NCI-H82 (cell line): Measurements from ENCODE around the gene GPR132.
"Not testable (repeated sequence)": the region's sequence is repeated elsewhere in the genome, so short reads cannot be mapped to it uniquely, and the experiment has no call there.

Source experiments
- DNase-seq: peaks from one replicate; lab custom pipeline; 2025; lab: John Stamatoyannopoulos, UW

GPR132 gene

DNA sequence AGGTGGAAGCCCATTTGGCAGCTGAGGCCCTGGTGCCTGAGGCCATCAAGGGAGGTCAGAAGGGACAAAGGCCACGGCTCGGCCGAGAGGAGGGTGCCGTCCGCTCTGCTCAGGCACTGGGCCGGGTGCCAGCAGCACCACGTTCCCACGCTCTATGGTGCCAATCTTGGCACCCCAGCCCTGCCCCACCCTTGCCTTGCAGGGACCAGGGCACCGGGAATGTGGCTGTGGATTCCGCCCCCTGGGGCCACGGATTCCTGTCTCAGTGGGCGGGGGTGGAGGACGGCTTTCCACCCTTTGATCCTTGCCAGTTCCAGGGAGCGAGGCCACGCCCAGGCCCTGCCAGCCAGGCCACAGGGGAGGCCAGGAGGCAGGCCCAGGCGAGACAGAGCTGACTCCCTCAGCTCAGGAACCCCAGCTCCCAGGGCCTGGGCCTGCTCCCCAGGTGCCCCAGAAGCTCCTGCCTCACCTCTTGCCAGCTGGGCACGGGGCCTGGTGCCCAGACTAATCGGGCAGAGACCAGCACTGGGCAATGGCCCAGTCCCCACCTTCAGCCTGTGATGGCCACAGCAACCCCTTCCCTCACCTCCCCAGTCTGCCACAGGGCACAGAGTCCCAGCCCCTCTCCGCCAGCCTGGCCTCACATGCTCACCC is 26.4 kb upstream of the GPR132 start:
- DNase-seq, result no peak

GRCh38 chr14:105091054-105091516 is 25.9 kb upstream of the GPR132 start:
- no peak for DNase-seq

GRCh38 chr14:105090493-105091053 is 25.3 kb upstream of the GPR132 start:
- peak; percentile 88 for DNase-seq

DNA sequence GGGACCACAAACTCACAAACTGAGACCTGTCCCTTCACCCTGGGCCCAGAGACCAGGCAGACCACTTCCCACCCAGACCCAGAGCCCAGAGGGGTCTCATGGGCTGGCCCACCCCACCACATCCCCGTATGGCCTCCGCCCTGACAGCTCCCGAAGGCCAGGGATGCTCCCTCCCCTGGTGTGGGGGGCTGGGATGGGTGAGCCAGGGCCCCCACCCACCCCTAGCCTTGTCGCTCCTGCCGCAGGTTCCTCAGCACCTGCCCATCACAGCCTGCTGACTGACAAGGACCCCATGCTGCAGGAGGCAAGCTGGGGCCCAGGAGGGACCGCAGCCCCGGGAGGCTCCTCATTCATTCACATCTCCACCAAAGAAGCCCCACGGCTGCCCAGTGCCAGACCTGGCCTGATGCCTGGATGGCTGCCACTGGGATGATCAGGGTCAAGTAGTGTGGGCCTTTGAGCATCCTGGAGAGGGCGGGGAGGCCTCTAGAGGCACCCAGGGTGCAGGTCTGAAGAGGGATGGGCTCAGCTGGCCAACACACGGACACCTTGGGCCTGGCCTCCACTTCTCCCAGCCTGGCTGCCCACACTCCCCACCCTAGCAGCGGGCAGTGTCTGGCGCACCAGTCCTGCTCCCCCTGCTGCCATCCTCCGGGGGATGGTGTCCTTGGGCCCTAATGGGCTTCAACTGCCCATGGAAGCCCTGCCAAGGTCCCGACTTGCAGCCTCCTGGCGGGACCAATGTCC is 24.7 kb upstream of the GPR132 start:
- DNase-seq, result no peak

- no peak for DNase-seq
These were observed 23.8 kb upstream of the GPR132 start for GRCh38 chr14:105088812-105089745.

- peak; percentile 14 for DNase-seq
These were observed 23.0 kb upstream of the GPR132 start for GRCh38 chr14:105087963-105088811.

DNA sequence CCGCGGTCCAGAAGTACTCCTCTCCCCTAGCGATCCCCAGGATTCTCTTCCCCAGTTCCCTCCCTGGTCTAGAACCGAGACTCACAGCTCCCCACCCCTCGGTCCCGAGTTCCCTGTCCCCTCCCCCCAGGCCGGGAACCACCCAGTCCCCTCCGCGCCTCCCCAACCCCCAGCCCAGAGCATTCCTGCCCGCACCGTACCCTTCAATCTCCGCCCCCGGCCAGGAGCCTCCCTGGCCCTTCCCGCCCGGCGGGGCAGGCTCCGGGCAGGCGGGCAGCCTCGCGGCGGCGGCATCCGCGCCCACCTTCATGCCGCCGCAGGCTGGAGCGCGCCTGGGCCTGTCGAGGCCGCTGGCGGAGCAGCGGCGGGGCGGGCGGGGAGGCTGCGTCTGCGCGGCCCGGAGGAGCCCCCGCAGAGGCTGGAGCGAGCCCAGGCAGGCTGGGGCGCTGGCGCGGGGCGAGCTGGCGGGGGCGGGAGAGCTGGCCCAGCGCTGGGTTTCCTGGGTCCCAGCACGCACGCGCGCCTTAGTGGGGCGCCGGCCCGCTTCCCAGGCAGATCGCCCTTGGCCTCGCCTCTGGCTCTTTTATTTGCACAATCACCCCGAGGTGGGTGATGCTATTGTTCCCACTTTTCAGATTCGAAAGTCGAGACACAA is 22.2 kb upstream of the GPR132 start:
- DNase-seq, result no peak

DNA sequence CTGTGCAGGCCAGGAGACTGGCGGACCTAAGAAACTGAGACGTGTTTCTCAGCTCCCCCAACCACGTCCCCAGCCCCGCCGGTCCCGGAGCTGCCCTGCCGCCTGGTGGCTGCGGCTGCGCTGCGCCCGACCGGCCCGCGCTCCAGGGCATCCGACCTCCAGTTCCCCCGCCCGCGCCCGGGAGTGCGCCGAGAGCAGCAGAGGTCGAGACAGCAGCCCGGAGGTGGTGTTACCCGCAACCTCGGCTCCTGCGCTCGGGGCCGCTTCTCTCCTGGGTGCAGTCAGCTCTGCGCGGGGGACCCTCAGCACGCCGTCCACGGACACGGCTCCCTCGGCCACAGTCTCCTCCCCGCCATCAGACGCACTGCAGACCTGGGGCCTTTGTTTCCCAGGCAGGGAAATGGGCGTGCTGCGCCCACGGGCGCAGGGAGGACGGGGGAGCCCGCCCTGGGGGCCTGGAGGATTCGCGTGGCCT is 21.6 kb upstream of the GPR132 start:
- peak; percentile 77 for DNase-seq

DNA sequence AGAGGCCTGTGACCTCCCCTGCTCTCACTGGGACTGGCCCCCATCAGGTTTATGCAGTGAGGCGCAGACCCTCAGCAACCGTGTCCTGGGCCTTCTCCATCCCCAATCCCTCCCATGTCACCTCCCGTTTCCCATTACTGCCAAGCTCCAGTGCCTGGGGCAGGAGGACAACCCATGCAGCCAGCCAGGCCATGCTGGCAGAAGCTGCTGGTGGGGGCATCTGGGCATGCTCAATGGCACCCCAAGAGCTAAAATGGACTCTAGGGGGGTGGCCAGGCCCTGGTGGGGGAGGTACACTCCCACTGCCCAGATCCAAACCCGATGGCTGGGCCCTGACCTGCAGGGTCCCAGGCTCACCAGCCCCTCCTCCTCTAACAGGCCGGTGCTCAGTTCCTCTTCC is 20.5 kb upstream of the GPR132 start:
- no peak for DNase-seq

DNA sequence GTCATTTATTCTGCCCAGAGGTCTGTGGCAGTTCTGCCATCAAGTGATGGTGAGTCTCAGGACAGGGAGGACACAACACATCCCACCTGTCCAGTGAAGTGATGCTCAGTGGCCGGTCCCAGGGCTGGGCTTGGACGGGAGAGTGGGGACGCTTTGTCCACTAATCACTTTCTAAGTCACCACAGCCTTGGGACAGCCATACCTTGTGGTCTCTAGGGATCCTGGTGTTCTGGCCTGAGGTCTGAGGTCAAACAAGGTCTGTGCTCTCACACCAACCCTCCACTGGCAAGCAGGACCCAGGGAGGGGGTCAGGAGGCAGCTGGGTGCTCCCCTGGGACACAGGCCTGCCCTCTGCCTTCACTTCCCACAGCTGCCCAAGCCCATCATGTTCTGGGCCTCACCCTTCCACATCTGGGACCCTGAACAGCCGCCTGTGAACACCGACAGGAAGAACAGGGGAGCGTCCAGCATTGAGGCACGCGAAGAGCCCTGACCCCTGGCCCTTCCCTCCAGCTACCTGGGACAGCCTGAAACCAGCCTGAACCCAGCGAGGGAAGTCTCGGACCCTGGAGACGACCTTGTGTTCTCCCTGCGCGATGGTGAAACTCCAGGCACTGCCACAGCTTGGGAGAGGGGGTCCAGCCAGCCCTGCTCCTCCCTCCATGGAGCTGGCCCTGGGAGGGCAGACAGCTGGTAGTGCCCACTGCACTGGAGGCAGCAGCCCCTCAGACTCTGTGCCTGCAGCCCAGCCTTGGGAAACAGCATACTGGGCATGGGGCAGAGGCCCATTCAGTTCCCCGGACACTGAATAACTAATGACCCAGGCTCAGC is 19.7 kb upstream of the GPR132 start:
- DNase-seq, result no peak

DNA sequence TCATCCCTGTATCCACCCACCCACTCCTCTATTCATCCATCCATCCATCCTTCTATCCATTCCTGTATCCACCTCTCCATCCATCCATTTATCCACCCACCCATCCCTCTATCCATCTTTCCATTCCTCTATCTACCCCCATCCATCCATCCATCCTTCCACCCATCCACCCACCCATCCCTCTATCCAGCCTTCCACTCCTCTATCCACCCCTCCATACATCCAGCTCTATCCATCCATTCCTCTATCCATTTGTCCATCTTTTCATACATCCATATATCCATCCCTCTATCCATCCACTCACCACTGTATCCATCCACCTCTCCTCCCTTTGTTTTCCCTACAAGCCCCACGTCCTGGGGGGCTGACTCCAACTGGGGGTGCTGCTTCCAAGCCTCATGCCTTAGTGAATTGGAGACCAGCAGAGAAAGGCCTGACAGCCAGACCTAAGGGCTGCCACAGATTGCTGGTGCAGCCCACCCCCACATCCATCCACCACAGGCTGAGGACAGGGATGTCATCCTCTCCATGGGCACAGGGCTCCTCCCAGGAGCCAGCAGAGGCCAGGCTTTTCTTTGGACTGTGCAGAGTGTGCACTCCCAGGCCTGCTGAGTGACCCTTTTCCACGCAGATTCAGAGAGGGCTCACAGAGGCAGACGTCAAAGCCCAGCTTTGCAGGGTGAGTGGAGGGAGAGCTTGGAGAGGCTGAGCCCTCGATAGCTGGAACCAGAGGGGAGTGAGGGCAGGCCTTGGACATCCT is 18.9 kb upstream of the GPR132 start:
- no peak for DNase-seq

DNA sequence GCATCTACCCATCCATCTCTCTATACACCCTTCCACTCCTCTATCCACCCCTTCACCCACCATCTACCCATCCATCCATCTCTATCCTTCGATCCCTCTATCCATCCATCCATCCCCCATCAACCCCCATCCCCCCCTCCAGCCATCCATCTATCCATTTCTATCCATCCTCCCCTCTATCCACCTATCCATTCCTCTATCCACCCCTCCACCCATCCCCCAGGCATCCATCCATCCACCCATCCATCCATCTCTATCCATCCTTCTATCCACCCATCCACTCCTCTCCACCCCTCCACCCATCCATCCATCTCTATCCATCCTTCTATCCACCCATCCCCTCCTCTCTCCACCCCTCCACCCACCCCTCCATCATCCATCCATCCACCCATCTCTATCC is 17.5 kb upstream of the GPR132 start:
- no peak for DNase-seq

DNA sequence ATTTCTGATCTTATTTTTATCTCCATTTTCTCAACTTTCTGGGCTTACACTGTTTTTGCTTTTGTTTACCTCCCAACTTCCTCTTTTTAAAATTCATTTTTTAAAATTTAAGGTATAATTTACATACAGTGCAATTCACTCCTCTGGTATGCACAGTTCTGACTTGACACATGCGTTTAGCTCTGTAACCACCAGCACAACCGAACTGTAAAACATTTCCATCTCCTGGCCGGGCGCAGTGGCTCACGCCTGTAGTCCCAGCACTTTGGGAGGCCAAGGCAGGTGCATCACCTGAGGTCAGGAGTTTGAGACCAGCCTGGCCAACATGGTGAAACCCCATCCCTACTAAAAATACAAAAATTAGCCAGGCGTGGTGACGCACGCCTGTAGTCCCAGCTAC is 16.2 kb upstream of the GPR132 start:
- DNase-seq, result not testable (repeated sequence)

GRCh38 chr14:105080161-105080560 is 14.9 kb upstream of the GPR132 start:
- DNase-seq, result no peak

- DNase-seq, result peak; percentile 8
These were observed 13.1 kb upstream of the GPR132 start for GRCh38 chr14:105078294-105078693.

- DNase-seq, result no peak
These were observed 12.4 kb upstream of the GPR132 start for GRCh38 chr14:105077649-105077995.

DNA sequence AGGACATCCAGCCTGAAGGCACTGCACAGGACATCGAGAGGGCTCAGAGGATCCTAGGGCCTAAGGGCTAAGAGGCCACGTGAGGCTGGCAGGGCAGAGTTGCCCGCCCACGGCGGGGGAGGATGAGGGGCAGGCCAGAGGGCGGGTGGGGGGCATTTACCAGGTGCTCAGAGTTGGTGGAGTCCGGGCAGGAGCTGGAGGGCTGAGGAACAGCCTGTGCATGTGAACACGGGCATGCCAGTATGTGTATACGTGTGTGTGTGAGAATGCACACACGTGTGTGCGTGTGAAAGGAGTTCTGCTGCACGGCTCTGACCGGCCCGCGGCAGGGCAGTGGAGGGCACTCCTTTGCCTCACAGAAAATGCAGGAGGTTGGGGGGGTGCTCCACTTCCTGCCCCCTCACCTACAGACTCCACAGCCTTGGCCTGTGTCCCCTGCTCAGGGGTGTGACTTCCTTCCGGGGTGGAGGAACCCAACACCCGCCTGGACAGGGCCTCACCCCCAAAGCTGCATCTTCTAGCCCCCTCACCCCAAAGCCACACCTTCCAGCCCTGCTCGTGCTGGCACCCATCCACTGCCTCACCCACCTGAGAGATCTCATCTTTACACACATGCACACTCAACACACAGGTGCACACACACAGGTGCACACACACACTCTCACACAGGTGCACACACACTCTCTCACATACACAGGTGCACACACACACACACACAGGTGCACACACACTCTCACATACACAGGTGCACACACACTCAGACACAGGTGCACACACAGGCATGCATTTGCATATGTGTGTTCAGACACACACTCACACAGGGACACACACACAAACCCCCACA is 11.8 kb upstream of the GPR132 start:
- no peak for DNase-seq

DNA sequence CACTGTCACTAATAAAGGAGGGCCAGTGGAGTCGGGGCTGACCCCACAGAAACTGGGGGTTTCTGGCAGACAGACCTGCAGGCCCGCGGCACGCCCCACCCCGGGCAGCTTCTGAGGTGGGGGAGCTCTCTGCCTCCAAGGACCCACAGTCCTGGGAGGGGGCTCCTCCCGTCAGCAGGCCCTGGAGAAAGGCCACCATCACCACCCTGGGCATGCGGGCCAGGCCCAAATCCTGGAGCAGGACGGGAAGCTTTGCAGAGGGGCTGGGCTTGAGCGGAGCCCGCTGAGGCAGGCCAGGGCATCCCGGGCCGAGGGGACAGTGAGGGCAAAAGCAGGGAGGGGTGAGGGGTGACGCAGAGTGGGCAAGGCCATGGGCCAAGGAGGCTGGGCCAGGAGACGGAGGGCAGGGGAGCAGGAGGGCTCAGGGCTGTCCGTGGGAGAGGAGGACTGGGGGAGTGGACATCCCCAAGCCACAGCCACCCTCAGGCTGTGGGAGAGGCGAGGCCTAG is 11.1 kb upstream of the GPR132 start:
- no peak for DNase-seq
